Myocyte (in vitro differentiated cells): ENCODE results near the gene EHD4. TPM values are rescaled to one million over a fixed set of nuclear protein-coding genes. Genes with fewer than 3 reads are reported as not detected.

Source experiments
- DNase-seq: peaks from one replicate; pipeline ENCODE4 v3.0.0-alpha.2; 2012; ENCODE audit warnings: low read depth
- total RNA-seq: library from RNA; depleted of rRNA; stranded (reverse); fragments of >200 nt; gene quantifications from 2 replicates; pipeline ENCODE4 v1.2.3, GENCODE V29; 2014

Gene EHD4
- total RNA-seq, 1 donor from 2014 or later: 9.7 TPM

DNA sequence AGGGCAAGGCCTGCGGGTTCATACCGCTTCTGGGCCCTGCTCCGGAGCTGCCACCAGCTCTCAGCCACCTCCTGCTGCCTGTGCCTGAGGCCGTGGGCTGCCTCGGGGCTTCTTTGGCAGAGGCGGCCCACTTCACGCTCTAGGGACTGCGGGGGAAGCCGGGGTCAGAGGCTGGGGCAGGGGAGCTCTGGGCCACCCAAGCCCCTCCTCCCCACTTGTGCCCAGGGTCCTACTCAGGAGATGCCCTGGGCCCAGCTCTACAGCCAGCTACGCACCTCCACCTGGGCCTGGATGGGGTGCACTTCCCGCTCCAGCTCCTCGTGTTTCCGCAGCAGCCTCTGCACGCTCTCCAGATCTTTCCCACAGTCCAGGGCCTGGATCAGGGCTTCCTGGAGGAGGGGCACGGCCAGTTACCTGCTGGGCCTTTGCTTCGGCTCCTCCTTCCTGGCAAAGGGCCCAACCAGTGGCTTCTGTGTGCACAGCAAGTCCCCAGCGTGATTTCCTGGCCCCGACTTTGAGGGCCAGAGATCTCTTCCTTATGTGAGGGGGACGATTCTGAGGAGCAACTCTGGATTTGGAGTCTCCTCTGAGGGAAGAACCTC is 109.7 kb downstream of the EHD4 start:
- no peak for DNase-seq

- no peak for DNase-seq
Observed at GRCh38 chr15:41861736-41862356, 110.5 kb downstream of the EHD4 start.

GRCh38 chr15:41860049-41860828 is 112.1 kb downstream of the EHD4 start:
- DNase-seq: no peak

GRCh38 chr15:41858756-41859155 is 113.6 kb downstream of the EHD4 start:
- no peak for DNase-seq

- DNase-seq: no peak
Observed at GRCh38 chr15:41857316-41857715, 115.0 kb downstream of the EHD4 start.

DNA sequence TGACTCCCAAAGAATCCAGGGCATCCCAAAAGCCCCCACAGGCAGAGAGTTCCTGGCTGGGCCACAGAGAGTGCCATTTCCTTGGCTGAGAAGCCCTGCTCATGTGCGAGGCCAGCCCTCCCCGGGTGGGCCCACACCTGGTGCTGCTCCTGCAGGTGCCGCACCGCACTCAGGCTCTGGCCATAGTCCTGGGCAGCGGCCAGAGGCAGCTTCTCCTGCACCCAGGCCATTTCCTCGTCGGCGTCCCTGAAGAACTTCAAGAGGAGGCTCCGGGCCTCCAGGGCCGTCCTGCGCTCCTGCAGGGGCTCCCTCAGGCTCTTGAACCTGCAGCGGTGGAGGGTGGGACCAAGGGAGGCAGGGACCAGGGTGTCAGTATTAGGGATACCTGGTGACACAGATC is 115.6 kb downstream of the EHD4 start:
- no peak for DNase-seq

- no peak for DNase-seq
Observed at GRCh38 chr15:41856262-41856661, 116.1 kb downstream of the EHD4 start.

DNA sequence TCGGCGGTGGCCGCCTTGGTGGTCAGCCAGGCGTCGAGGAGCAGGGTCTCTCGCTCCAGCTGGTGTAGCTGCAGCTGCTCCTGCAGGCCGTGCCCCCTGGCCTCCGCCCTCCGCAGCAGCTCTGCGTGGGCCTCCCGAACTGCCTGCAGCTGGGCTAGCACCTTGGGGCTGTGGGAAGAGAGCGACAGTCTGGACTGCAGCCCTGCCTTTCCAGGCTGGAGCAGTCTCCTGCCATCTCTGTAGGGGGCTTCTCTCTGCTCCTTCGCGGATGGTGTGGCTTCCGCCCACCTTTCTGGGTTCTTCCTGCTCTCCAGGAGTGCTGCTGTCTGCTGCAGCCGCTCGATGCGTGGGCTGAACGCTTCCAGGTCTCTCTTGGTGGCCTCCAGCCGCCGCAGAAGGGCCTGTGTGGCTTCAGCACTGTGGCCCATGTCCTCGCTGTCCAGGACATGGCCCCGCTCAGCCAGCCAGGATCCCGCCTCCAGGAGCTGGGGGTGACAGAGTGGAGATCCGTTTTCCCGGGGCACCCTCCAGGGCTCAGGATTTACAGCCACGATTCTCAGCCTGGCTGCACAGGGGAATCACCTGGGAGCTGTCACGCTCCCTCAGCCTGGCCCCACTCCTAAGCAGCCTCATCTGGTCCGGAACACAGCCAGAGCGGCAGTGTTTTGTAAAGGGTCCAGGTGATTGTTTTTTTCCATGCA is 116.9 kb downstream of the EHD4 start:
- DNase-seq: no peak

GRCh38 chr15:41854443-41854842 is 117.9 kb downstream of the EHD4 start:
- DNase-seq: no peak

GRCh38 chr15:41853831-41854230 is 118.5 kb downstream of the EHD4 start:
- no peak for DNase-seq

- DNase-seq: no peak
Observed at GRCh38 chr15:41852736-41853590, 119.4 kb downstream of the EHD4 start.

DNA sequence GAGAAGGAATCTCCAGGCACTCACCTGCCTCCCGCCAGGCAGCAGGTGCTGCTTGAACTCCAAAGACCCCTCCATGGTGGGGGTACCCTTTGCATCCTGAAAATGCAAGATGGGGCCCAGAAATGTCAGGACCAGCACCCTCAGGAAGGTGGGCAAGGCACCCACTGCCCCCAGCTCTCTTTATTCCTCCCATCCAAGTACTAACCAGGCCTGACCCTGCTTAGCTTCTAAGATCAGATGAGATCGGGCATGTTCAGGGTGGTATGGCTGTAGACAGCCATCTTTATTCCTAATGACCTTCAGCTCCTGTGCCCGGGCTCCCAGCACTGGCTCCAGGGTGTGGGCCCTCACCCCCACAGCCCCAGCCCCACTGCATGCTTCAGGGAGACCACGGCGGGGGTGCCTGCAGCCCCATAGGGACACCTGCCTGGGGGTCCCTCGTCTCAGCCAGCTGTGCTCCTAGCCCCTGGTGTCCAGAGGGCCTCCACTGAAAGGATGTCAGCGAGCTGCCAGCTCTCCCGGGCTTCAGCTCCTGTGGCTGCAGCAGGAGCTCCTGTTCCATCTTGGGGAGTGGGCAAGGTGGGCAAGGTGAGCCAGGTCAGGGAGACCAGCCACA is 120.5 kb downstream of the EHD4 start:
- DNase-seq: no peak

DNA sequence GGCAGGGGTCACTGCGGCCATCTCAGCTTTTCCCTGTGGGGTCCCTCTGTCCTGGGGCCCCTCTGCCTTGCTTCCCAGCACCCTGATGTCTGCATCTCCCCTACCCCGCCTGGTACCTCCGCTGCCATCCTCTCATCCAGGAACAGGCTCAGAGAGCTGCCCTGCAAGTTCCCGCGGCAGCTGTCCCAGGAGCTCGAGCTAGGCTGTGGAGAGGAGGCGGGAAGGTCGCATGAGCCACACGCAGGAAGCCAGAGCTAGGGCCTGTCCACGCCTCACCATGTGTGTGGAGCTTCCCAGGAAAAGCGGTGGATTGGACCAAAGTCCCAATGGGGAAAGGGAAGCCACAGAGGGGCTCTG is 121.2 kb downstream of the EHD4 start:
- DNase-seq: no peak

- no peak for DNase-seq
Observed at GRCh38 chr15:41850482-41851166, 121.7 kb downstream of the EHD4 start.

GRCh38 chr15:41849861-41850260 is 122.5 kb downstream of the EHD4 start:
- no peak for DNase-seq

- DNase-seq: no peak
Observed at GRCh38 chr15:41849204-41849603, 123.2 kb downstream of the EHD4 start.

GRCh38 chr15:41848631-41849030 is 123.7 kb downstream of the EHD4 start:
- no peak for DNase-seq

- no peak for DNase-seq
Observed at GRCh38 chr15:41847981-41848380, 124.4 kb downstream of the EHD4 start.

GRCh38 chr15:41847206-41847605 is 125.2 kb downstream of the EHD4 start:
- no peak for DNase-seq
